Activated naive CD8-positive, alpha-beta T cell treated with anti-CD3 and anti-CD28 coated beads for 36 hours (primary cell): ENCODE data around the gene ZCWPW1. TPM values are rescaled to one million over a fixed set of nuclear protein-coding genes. Genes with fewer than 3 reads are reported as not detected.
"Not testable (repeated sequence)": the region's sequence is repeated elsewhere in the genome, so short reads cannot be mapped to it uniquely, and the experiment has no call there.

Experiments
- DNase-seq: peaks from one replicate; pipeline ENCODE4 v3.0.0; 2021
- H3K27ac Mint-ChIP-seq: one replicate; pipeline ENCODE4 v1.8.0; 2022; ENCODE audit warnings: mild to moderate bottlenecking, moderate library complexity, mixed read lengths
- H3K27me3 Mint-ChIP-seq: one replicate; pipeline ENCODE4 v1.8.0; 2022; ENCODE audit warnings: mild to moderate bottlenecking, mixed read lengths
- H3K36me3 Mint-ChIP-seq: one replicate; pipeline ENCODE4 v1.8.0; 2021; ENCODE audit warnings: mild to moderate bottlenecking, mixed read lengths
- H3K4me1 Mint-ChIP-seq: one replicate; pipeline ENCODE4 v1.8.0; 2021; ENCODE audit warnings: mixed read lengths
- H3K4me3 Mint-ChIP-seq: one replicate; pipeline ENCODE4 v1.8.0; 2022; ENCODE audit warnings: mild to moderate bottlenecking, moderate library complexity, mixed read lengths
- H3K9me3 Mint-ChIP-seq: one replicate; pipeline ENCODE4 v1.8.0; 2022; ENCODE audit warnings: mixed read lengths
- total RNA-seq, 2 experiments: library from RNA; stranded (reverse); gene quantifications; one replicate each; pipeline ENCODE4 v1.2.3, GENCODE V29; 2021

The ZCWPW1 gene
- total RNA-seq, 2 experiments from 2014 or later = 2.9 to 3.0 TPM

DNA sequence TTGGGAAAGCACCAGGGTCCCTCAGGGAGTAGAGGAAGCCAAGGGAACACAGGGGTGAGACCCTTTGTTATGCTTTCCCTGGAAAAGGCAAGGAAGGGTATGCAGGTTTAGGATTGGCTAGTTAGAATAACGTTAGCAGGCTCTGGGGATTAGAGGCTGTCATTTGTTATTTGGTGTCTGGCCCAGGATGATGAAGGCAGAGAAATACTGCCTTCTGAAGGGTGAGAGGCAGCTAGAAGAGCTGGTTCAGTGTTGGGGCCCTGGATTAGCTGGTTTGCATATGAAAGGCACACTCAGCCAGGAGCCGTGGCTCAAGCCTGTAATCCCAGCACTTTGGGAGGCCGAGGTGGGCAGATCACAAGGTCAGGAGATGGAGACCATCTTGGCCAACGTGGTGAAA, 58.2 kb downstream of the ZCWPW1 start:
- no peak for DNase-seq
- H3K27ac Mint-ChIP-seq = no peak overlapping the region
- no peaks in the 10 kb centered on the region for H3K27me3 Mint-ChIP-seq
- peaks cover 49% of the 10 kb centered on the region for H3K4me1 Mint-ChIP-seq
- H3K9me3 Mint-ChIP-seq = no peaks in the 10 kb centered on the region
- H3K4me3 Mint-ChIP-seq = no peak overlapping the region
- peaks cover 20% of the 10 kb centered on the region for H3K36me3 Mint-ChIP-seq

GRCh38 chr7:100369105-100369504, 59.4 kb downstream of the ZCWPW1 start:
- Mint-ChIP-seq H3K9me3 (peaks cover 2% of the 10 kb centered on the region), H3K4me1 (peaks cover 50% of the 10 kb centered on the region), H3K27ac (peak overlapping the region; percentile 55), H3K27me3 (no peaks in the 10 kb centered on the region), H3K36me3 (peaks cover 30% of the 10 kb centered on the region), H3K4me3 (no peak overlapping the region)
- no peak for DNase-seq

- H3K27me3 Mint-ChIP-seq = no peaks in the 10 kb centered on the region
- no peak overlapping the region for H3K4me3 Mint-ChIP-seq
- H3K36me3 Mint-ChIP-seq = peaks cover 42% of the 10 kb centered on the region
- H3K9me3 Mint-ChIP-seq = peaks cover 3% of the 10 kb centered on the region
- peak overlapping the region; percentile 45 for H3K27ac Mint-ChIP-seq
- DNase-seq = no peak
- peaks cover 50% of the 10 kb centered on the region for H3K4me1 Mint-ChIP-seq
Observed at GRCh38 chr7:100367676-100368613, 60.6 kb downstream of the ZCWPW1 start.

DNA sequence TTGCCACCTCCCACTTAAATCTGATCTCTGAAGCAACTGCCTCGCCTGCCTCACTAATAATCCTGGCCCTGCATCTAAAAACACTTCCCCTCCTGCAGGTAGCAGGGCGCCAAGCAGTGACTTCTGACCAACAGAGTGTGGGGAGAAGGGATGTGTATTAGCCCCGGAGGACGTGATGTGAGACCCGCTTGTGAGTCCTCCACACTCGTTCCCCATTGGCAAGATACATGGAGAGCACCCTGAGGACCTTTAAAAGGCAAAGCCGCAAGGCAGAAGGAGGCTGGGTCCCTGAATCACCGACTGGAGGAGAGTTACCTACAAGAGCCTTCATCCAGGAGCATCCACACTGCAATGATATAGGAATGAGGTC, 61.3 kb downstream of the ZCWPW1 start:
- peaks cover 48% of the 10 kb centered on the region for H3K36me3 Mint-ChIP-seq
- no peaks in the 10 kb centered on the region for H3K27me3 Mint-ChIP-seq
- no peak overlapping the region for H3K4me3 Mint-ChIP-seq
- no peak for DNase-seq
- peaks cover 3% of the 10 kb centered on the region for H3K9me3 Mint-ChIP-seq
- H3K4me1 Mint-ChIP-seq = peaks cover 46% of the 10 kb centered on the region
- peak overlapping the region; percentile 45 for H3K27ac Mint-ChIP-seq

- Mint-ChIP-seq H3K27me3 (no peaks in the 10 kb centered on the region), H3K9me3 (peaks cover 3% of the 10 kb centered on the region), H3K4me3 (peak overlapping the region; percentile 37), H3K27ac (peak overlapping the region; percentile 87), H3K36me3 (peaks cover 52% of the 10 kb centered on the region), H3K4me1 (peaks cover 42% of the 10 kb centered on the region)
- DNase-seq = peak; percentile 46
Observed at GRCh38 chr7:100366411-100367250, 61.9 kb downstream of the ZCWPW1 start.

DNA sequence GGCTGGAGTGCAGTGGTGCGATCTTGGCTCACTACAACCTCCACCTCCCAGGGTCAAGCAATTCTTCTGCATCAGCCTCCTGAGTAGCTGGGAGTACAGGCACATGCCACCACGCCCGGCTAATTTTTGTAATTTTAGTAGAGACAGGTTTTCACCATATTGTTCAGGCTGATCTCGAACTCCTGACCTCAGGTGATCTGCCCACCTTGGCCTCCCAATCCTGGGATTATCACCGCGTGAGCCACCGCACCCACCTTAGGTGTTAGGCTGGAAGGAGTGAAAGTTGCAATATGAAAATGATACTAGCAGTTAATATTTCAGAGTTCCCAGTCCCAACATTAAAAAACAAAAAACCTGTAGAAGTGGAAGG, 62.5 kb downstream of the ZCWPW1 start:
- peaks cover 54% of the 10 kb centered on the region for H3K36me3 Mint-ChIP-seq
- DNase-seq, H3K9me3 Mint-ChIP-seq, H3K27me3 Mint-ChIP-seq: not testable (repeated sequence)
- H3K4me1 Mint-ChIP-seq = peaks cover 37% of the 10 kb centered on the region
- peak overlapping the region; percentile 87 for H3K27ac Mint-ChIP-seq
- peak overlapping the region; percentile 37 for H3K4me3 Mint-ChIP-seq

GRCh38 chr7:100364480-100364879, 64.0 kb downstream of the ZCWPW1 start:
- Mint-ChIP-seq H3K27ac (no peak overlapping the region), H3K27me3 (no peaks in the 10 kb centered on the region), H3K4me1 (peaks cover 36% of the 10 kb centered on the region), H3K36me3 (peaks cover 66% of the 10 kb centered on the region), H3K4me3 (peak overlapping the region; percentile 0), H3K9me3 (peaks cover 3% of the 10 kb centered on the region)
- DNase-seq = no peak

GRCh38 chr7:100363797-100364196, 64.7 kb downstream of the ZCWPW1 start:
- not testable (repeated sequence) for H3K27ac Mint-ChIP-seq, H3K4me3 Mint-ChIP-seq, H3K9me3 Mint-ChIP-seq, DNase-seq, H3K27me3 Mint-ChIP-seq
- Mint-ChIP-seq H3K36me3 (peaks cover 67% of the 10 kb centered on the region), H3K4me1 (peaks cover 33% of the 10 kb centered on the region)

DNA sequence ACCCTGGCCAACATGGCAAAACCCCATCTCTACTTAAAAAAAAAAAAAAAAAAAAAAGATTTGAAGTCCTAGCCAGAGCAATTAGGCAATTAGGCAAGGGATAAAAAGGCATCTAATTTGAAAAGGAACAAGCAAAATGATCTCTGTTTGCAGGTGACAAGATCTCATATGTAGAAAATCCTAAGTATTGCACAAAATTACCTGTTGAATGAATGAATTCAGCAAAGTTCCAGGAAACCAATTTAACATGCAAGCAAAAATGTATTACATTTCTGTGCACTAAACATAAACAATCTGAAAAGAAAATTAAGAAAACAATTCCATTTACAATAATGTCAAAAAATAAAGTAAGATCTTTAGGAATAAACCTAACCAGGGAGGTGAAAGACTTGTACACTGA, 65.4 kb downstream of the ZCWPW1 start:
- Mint-ChIP-seq H3K27ac (no peak overlapping the region), H3K4me1 (peaks cover 31% of the 10 kb centered on the region), H3K9me3 (peaks cover 3% of the 10 kb centered on the region), H3K27me3 (no peaks in the 10 kb centered on the region), H3K36me3 (peaks cover 66% of the 10 kb centered on the region), H3K4me3 (no peak overlapping the region)
- no peak for DNase-seq

DNA sequence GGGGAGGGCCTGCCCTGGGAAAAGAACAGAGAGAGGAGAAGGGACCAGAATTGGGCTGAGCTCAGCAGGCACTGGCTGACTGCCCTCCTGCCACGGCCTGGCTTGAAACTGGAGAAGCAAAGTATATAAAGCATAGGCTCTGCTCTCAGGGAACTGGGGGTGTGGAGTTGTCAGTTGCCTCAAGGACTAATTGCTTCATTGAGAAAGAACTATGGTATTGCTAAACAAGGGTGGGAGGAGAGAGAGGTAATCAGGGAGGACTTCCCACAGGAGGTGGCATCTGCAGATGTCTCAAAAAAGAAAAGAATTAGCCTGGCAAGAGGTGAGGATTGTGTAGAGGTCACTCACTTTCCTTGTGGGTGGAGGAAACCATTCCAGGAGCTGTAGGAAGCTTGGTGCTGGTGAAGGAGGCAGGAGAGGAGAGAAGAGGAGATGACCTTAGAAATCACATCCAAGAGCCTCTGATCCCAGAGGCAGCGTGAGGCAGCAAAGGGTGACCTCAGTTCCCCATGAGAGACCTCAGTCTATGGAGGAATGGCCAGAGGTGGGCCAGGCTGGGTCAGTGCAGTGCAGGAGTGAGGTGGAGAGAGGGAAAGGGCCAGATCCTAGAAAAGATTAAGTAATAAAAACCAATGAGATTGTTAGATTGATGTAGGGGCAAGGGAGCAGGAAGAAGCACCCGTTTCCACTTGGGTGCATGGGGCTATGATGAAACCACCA, 68.2 kb downstream of the ZCWPW1 start:
- H3K4me3 Mint-ChIP-seq = no peak overlapping the region
- H3K36me3 Mint-ChIP-seq = peaks cover 53% of the 10 kb centered on the region
- no peaks in the 10 kb centered on the region for H3K27me3 Mint-ChIP-seq
- peak overlapping the region; percentile 49 for H3K27ac Mint-ChIP-seq
- H3K4me1 Mint-ChIP-seq = peaks cover 12% of the 10 kb centered on the region
- peaks cover 3% of the 10 kb centered on the region for H3K9me3 Mint-ChIP-seq
- DNase-seq = no peak

- H3K27me3 Mint-ChIP-seq = no peaks in the 10 kb centered on the region
- peaks cover 7% of the 10 kb centered on the region for H3K4me1 Mint-ChIP-seq
- H3K9me3 Mint-ChIP-seq = no peaks in the 10 kb centered on the region
- no peak overlapping the region for H3K27ac Mint-ChIP-seq
- H3K36me3 Mint-ChIP-seq = peaks cover 45% of the 10 kb centered on the region
- no peak overlapping the region for H3K4me3 Mint-ChIP-seq
- no peak for DNase-seq
Observed at GRCh38 chr7:100358857-100359212, 69.7 kb downstream of the ZCWPW1 start.

- H3K4me1 Mint-ChIP-seq = peaks cover 13% of the 10 kb centered on the region
- peak within 1 kb of the TSS; percentile 47 for H3K27ac Mint-ChIP-seq
Observed at GRCh38 chr7:100358027-100358856, 70.3 kb downstream of the ZCWPW1 start, which contains the start of gene PILRB. TSS of gene PILRB (plus strand) at chr7:100358117. CDS start at chr7:100358303, 186 bp downstream.

DNA sequence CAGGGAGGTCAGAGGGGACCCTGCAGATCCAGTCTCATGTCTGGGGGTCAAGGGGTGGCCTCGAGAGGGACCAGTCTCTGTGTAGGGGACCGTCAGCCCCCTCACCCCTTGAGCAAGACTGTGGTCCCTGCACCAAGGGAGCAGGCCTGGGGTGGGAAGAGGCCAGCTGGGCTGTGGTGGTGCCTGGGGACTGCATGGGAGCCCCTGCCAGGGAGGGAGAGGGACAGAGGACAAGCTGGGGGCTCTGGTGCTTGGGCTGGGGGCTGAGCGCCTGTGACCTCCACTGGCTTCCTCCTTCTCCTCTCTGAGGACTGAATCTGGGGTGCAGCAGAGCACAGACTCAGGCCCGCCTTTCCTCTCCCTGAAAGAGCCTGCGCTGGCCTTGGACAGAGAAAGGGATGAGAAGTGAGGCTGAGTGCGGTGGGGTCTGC, 71.4 kb downstream of the ZCWPW1 start:
- H3K27ac Mint-ChIP-seq = peak overlapping the region; percentile 47
- peaks cover 14% of the 10 kb centered on the region for H3K4me1 Mint-ChIP-seq
- no peak for DNase-seq
- no peaks in the 10 kb centered on the region for H3K9me3 Mint-ChIP-seq
- H3K36me3 Mint-ChIP-seq = peaks cover 40% of the 10 kb centered on the region
- H3K27me3 Mint-ChIP-seq = no peaks in the 10 kb centered on the region
- H3K4me3 Mint-ChIP-seq = no peak overlapping the region

More at GRCh38 chr7:100358027-100358856, 70.3 kb downstream of the ZCWPW1 start, which contains the start of gene PILRB:
- H3K36me3 Mint-ChIP-seq = peaks cover 45% of the 10 kb centered on the region
- no peaks in the 10 kb centered on the region for H3K27me3 Mint-ChIP-seq
- DNase-seq = no peak
- H3K4me3 Mint-ChIP-seq = no peak within 1 kb of the TSS
- no peaks in the 10 kb centered on the region for H3K9me3 Mint-ChIP-seq
